NOMO-1 treated with DMSO at 0.1 percent for 48 hours (cell line): Measurements from ENCODE around the gene ZNF582.
"Not testable (repeated sequence)": the region's sequence is repeated elsewhere in the genome, so short reads cannot be mapped to it uniquely, and the experiment has no call there.

ENCODE experiments used
- DNase-seq: peaks from one replicate; lab custom pipeline; 2025; ENCODE audit not compliant: unreplicated experiment; lab: John Stamatoyannopoulos, UW

ZNF582 gene

GRCh38 chr19:56355517-56355916, 37.8 kb downstream of the ZNF582 start:
- no peak for DNase-seq

DNA sequence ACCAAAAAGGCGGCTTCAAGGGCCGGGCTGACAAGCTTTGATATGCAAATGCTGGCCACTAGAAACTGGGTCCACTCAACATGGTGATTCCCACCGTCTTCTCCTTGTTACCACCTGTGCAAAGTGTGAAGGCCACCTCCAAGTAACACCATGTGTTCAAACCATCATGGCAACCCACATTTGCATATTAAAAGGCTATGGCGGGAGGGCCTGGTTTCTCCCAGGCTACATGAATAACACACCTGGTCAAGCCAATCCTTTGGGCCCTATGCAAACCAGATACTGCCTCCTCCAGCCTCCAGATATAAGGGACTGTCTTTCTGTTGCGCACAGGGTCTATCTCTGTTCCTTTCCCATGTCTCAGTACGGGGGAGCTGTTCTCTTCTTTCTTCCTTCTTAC, 42.1 kb downstream of the ZNF582 start:
- DNase-seq = no peak

DNA sequence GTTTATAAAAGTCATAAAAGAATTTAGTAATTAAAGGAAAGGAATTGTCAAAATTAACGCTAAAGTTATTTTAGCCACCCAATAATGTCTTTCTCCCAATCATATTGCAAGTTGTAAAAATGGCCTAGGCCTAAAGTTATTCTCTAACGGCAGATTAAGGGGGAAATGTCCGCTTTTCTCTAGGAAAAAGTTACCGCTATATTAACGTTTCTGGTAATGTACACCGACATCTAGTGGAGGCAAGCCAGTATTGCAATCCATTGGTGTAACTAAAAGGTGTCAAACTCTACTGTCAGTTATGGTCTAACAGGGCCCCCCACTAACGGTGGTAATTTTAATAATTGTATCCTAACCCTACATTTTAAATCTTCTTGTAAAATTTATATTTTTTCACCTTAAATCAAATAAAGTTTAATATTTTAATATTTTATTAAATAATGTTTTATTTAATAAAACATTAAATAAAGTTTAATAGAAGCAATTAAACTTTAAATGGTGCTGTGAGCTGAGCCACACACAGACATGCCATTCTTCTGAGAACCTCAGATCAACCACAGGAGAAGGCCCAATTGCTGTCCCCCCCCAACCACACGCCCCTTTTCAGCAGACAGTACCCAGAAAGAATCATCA, 42.8 kb downstream of the ZNF582 start:
- DNase-seq = peak; percentile 40

DNA sequence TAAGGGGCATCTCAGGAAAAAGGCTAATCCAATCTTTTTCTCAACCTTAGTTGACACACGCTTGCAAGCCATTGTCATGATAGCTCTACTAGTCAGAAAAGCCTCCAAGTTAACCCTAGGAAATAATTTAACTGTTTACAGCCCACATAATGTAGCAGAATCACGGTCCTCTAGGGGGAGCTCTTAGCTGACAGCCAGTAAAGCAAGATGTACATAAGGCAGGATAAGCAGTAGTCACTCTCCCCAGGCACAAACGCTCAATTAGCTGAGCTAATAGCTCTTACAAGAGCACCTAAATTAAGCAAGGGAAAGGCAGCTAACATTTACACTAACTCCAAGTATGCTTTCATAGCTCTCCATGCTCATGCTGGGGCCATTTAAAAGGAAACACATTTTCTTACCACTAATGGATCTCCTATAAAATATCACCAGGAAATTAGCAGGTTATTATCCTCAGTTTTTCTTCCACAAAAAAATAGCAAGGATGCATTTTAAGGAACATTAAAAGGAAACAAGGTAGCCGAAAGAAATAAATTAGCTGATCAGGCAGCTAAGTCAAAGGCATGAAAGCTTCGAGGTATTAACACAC, 45.0 kb downstream of the ZNF582 start:
- DNase-seq = no peak

DNA sequence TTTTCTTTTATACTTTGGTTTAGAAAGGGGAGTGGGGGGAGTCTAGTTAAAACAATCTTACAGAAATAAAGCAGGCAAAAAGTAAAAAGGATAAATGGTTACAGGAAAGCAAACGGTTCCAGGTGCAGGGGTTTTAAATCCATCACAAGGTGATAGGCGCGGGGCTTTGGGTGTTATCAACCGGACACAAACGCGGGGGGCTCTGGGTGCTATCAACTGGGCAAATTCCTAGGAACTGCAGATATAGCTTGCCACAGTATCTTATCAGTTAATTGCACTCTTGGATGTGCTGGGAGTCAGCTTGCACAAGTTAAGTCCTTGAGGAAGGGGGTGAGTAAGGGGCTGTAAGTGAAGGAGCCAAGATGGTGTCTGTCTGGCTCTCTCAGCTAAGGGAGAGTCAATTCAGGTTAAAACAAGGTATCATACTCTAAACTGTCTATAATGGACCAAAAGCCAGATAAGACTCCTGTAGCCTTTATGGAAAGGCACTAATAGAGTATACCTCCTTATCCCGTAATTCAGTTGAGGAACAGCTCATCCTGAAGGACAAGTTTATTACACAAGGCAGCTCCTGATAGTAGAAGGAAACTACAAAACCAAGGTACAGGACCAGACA, 46.1 kb downstream of the ZNF582 start:
- DNase-seq = no peak

- no peak for DNase-seq
Observed at GRCh38 chr19:56341948-56342347, 51.4 kb downstream of the ZNF582 start.

GRCh38 chr19:56339031-56339430, 54.3 kb downstream of the ZNF582 start:
- DNase-seq = not testable (repeated sequence)

DNA sequence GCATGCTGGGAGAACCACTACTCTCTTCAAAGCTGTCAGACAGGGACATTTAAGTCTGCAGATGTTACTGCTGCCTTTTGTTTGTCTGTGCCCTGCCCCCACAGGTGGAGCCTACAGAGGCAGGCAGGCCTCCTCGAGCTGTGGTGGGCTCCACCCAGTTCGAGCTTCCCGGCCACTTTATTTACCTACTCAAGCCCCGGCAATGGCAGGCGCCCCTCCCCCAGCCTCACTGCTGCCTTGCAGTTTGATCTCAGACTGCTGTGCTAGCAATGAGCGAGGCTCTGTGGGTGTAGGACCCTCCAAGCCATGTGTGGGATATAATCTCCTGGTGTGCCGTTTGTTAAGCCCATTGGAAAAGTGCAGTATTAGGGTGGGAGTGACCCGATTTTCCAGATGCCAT, 56.3 kb downstream of the ZNF582 start:
- DNase-seq = not testable (repeated sequence)

DNA sequence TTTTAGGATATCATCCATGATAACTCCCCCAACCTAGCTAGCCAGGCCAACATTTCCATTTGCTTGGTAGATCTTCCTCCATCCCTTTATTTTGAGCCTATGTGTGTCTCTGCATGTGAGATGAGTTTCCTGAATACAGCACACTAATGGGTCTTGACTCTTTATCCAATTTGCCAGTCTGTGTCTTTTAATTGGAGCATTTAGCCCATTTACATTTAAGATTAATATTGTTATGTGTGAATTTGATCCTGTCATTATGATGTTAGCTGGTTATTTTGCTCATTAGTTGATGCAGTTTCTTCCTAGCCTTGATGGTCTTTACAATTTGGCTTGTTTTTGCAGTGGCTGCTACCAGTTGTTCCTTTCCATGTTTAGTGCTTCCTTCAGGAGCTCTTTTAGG, 58.0 kb downstream of the ZNF582 start:
- not testable (repeated sequence) for DNase-seq

DNA sequence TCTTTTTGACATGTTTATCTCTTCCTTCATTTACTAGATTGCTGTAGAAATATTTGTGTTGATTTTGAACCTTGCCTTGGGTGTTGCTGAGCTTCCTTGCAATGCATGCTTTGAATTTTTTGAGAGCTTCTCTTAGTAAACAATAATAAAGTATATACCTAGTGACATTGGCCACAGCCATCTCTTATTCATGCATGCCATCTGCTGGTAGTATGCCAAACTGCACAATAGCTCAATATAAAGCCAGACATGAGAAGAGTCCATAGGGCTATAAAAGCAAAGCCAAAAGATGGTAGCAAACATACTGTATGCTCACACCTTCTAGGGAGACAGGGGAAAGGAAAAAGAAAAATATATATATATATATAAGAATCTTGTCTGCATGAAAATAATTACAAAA, 59.8 kb downstream of the ZNF582 start:
- peak; percentile 72 for DNase-seq
